ENCODE data around the gene TOX2. TPM values are rescaled to one million over a fixed set of nuclear protein-coding genes. Genes with fewer than 3 reads are reported as not detected.

TOX2 gene
- total and polyA plus RNA-seq, 2 donors: 14.5 to 75.8 TPM

DNA sequence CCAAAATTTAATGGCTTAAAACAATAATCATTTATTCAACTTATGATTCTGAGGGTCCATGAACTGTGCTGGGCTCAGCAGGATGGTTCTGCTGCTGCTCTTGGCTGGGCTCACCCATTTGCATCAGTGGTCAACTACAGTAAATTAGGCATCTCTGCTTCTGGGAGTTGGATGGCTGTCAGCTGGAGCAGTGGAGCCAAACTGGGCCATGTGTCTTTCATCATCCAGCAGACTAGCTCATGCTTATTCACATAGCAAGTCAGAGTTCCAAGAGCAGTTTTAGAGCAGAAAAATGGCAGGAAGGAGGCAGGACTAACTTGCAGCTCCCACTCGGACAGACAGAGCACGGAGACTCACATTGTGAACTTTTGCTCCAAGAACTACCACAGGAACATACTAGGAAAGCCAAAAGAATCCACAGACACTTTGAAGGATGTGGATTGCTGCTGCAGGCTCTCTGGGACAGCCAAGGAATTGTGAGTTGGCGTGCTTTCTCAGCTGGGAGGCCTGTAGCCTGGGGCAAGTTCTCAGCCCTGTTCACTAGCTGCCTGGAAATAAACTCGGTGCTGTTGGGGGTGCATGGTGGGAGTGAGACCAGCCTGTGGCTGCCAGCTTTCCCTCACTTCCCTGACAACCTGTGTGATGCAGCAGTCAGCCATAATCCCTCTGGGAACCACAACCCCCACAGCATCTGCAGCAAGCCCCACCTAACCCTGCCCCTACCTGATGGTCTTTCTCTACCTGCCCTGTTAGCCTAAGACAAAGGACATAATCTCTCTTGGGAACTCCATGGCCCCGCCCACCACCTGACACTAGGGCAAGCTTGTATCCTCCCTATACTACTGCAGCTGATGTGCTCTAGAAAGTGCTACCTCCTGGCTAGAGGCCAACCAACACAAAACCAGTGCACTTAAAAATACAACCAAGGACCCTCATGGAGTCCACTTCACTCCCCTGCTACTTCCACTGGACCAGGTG, 143.3 kb downstream of the TOX2 start:
- WGBS: 97% methylated on average over 5 of the region's 5 CpGs
- no peak overlapping the region for H3K4me3 ChIP-seq (ENCODE audit: low read length in 2 of 2)
- H3K27ac ChIP-seq (ENCODE audit: low read depth in 1 of 2, low read length in 1 of 2): no peak overlapping the region
- H3K9me3 ChIP-seq (ENCODE audit: control insufficient read depth in 2 of 2, insufficient read depth in 1 of 2, low read length in 1 of 2): peaks cover 0 to 12% of the 10 kb centered on the region in 2 donors
- H3K27me3 ChIP-seq (ENCODE audit: control insufficient read depth in 2 of 2, insufficient read depth in 1 of 2, low read length in 1 of 2): no peaks in the 10 kb centered on the region
- DNase-seq (ENCODE audit: low read depth in 6 of 9, low spot score in 9 of 9): no peak
- peaks cover 22 to 34% of the 10 kb centered on the region in 2 donors for H3K36me3 ChIP-seq (ENCODE audit: control insufficient read depth in 2 of 2, insufficient read depth in 2 of 2, low read length in 1 of 2)
- H3K4me1 ChIP-seq (ENCODE audit: control insufficient read depth in 2 of 2, insufficient read depth in 2 of 2, low read length in 2 of 2): peaks cover 0 to 6% of the 10 kb centered on the region in 2 donors

DNA sequence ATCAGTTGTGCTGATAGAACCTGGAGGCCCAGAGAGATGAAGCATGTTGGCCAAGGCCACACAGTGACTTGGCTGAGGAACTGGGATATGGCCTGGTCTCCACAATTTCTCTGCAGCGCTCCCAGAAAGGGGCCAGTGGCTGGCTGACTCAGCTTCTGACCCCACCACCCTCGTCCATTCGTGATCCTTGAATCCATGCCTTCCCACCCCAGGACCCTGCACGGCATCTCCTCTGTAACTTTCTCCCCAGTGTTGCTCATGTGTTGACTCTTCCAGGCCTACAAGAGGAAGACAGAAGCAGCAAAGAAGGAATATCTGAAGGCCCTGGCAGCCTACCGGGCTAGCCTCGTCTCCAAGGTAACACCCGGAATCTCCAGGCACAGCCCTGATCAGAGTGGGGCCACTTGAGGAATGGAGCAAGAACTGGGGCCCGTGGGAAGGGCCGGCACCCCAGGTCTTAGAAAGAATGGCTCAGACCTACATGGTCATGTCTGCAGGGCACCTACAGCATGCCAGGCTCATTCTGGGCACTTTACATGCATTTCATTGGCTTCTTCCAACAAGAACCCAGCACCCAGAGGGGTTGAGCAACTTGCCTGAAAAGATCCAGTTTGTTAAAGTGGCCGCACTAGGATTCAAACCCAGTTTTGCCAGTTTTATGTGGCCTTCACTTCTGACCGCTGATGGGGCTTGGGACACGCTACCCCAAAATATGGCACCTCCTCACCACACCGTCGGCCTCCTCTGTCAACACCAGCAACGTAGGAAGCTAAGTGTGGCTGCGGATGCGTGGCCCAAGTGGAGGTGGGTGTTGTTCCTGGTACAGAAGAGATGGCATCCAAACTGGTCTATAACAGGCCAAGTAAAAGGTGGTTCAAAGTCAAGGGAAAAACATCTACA, 150.1 kb downstream of the TOX2 start:
- no peak overlapping the region for H3K27ac ChIP-seq (ENCODE audit: low read depth in 1 of 2, low read length in 1 of 2)
- H3K36me3 ChIP-seq (ENCODE audit: control insufficient read depth in 2 of 2, insufficient read depth in 2 of 2, low read length in 1 of 2): peaks cover 11 to 15% of the 10 kb centered on the region in 2 donors
- peaks cover 30 to 39% of the 10 kb centered on the region in 2 donors for H3K4me1 ChIP-seq (ENCODE audit: control insufficient read depth in 2 of 2, insufficient read depth in 2 of 2, low read length in 2 of 2)
- H3K9me3 ChIP-seq (ENCODE audit: control insufficient read depth in 2 of 2, insufficient read depth in 1 of 2, low read length in 1 of 2): no peaks in the 10 kb centered on the region
- no peak for DNase-seq (ENCODE audit: low read depth in 6 of 9, low spot score in 9 of 9)
- WGBS: 98% methylated on average over 17 of the region's 17 CpGs
- no peak overlapping the region for H3K4me3 ChIP-seq (ENCODE audit: low read length in 2 of 2)
- no peaks in the 10 kb centered on the region for H3K27me3 ChIP-seq (ENCODE audit: control insufficient read depth in 2 of 2, insufficient read depth in 1 of 2, low read length in 1 of 2)

DNA sequence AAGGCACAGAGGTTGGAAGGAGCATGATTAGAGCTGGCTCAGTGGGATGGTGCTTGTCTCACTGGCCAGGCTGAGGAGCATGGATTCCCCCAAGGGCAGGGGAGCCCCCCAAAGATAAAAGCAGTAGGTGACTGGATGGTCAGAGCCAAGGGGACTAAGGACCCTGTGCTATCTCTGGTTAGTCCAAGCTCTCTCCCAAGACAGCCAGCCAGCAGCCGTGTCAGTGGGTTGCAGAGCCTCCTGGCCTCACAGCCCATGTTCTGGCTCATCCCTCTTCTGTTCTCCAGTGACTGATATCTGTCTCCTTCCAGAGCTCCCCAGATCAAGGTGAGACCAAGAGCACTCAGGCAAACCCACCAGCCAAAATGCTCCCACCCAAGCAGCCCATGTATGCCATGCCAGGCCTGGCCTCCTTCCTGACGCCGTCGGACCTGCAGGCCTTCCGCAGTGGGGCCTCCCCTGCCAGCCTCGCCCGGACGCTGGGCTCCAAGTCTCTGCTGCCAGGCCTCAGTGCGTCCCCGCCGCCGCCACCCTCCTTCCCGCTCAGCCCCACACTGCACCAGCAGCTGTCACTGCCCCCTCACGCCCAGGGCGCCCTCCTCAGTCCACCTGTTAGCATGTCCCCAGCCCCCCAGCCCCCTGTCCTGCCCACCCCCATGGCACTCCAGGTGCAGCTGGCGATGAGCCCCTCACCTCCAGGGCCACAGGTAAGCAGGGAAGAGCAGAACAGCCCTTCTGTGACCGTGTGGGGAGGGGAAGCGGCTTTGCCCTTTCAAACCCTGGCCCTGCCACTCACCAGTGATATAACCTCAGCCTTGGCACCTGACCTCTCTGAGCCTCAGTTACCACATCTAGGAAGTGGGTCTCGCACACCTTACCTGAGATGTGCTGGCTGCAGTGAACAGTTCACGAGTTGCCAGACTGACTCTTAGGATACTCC, 151.0 kb downstream of the TOX2 start:
- 98% methylated on average over 20 of the region's 20 CpGs for WGBS
- Histone ChIP-seq H3K36me3 (ENCODE audit: control insufficient read depth in 2 of 2, insufficient read depth in 2 of 2, low read length in 1 of 2) (peaks cover 11 to 15% of the 10 kb centered on the region in 2 donors), H3K9me3 (ENCODE audit: control insufficient read depth in 2 of 2, insufficient read depth in 1 of 2, low read length in 1 of 2) (no peaks in the 10 kb centered on the region), H3K4me1 (ENCODE audit: control insufficient read depth in 2 of 2, insufficient read depth in 2 of 2, low read length in 2 of 2) (peaks cover 32 to 48% of the 10 kb centered on the region in 2 donors), H3K27ac (ENCODE audit: low read depth in 1 of 2, low read length in 1 of 2) (peak overlapping the region in 1 of 2 donors; percentile 59), H3K27me3 (ENCODE audit: control insufficient read depth in 2 of 2, insufficient read depth in 1 of 2, low read length in 1 of 2) (no peaks in the 10 kb centered on the region), H3K4me3 (ENCODE audit: low read length in 2 of 2) (no peak overlapping the region)
- DNase-seq (ENCODE audit: low read depth in 6 of 9, low spot score in 9 of 9): no peak

DNA sequence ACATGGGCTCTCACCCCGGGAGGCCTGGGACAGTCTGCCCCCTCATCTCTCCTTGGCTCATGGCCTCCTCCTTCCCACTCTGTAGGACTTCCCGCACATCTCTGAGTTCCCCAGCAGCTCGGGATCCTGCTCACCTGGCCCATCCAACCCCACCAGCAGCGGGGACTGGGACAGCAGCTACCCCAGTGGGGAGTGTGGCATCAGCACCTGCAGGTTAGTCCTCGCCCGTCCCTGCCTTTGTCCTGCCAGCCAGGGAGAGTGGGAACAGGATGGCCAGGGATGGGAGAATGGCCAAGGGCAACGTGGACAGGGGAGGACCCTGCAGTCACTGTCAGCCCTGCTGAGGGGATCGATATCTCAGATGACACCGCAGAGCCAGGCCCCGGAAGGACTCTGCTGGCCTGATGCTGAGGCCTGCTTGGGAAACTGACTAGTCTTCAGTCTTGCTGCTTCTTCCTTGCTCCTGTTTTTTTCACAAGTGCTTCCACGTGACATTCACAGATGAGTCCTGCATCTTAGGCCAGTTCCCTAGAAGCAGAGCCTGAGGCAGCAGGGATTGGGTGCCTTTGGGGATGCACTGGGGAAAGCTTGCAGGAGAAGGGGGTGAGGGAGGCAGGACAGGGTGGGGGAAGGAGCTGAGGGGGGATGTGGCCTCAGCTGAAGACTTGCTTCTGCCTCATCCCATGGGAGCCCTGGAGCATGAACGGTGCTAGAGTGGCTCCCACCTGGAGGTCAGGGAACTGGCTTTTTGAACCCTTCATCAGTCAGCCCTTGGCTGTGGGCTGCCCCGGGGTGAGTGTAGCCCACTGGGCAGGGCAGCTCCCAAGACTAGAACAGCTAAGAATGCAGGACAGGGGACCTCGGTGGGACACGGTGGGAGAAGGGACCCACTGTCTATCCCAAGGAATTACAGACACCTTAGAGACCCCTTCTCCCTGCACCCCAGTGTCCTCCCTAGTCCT, 152.3 kb downstream of the TOX2 start:
- Histone ChIP-seq H3K4me3 (ENCODE audit: low read length in 2 of 2) (no peak overlapping the region), H3K9me3 (ENCODE audit: control insufficient read depth in 2 of 2, insufficient read depth in 1 of 2, low read length in 1 of 2) (no peaks in the 10 kb centered on the region), H3K36me3 (ENCODE audit: control insufficient read depth in 2 of 2, insufficient read depth in 2 of 2, low read length in 1 of 2) (peaks cover 11 to 15% of the 10 kb centered on the region in 2 donors), H3K4me1 (ENCODE audit: control insufficient read depth in 2 of 2, insufficient read depth in 2 of 2, low read length in 2 of 2) (peaks cover 45 to 60% of the 10 kb centered on the region in 2 donors), H3K27me3 (ENCODE audit: control insufficient read depth in 2 of 2, insufficient read depth in 1 of 2, low read length in 1 of 2) (no peaks in the 10 kb centered on the region), H3K27ac (ENCODE audit: low read depth in 1 of 2, low read length in 1 of 2) (peak overlapping the region; percentile 97 to 100)
- WGBS: 95% methylated on average over 15 of the region's 15 CpGs
- DNase-seq (ENCODE audit: low read depth in 6 of 9, low spot score in 9 of 9): no peak

DNA sequence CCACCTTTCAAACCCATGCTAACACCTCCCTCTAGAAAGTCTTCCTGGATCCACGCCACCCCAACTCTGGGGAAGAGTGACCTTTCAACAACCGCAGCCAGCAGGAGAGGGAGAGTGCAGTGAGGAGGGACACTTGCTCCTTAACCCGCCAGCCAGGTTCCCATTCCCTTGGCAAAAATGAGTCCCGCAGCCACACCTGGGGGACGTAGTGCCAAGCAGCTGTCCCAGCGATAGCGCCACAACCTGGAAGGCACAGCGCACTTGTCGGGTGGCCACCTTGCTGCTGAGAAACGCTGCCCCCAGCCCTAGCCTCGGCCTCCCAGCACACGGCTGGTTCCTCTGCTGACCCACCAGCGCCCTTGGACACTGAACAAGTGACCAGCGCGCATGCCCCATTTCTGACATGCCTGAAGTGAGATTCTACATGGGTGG, 153.0 kb downstream of the TOX2 start:
- DNase-seq (ENCODE audit: low read depth in 6 of 9, low spot score in 9 of 9): no peak
- no peaks in the 10 kb centered on the region for H3K27me3 ChIP-seq (ENCODE audit: control insufficient read depth in 2 of 2, insufficient read depth in 1 of 2, low read length in 1 of 2)
- H3K27ac ChIP-seq (ENCODE audit: low read depth in 1 of 2, low read length in 1 of 2): peak overlapping the region; percentile 97 to 100
- H3K4me3 ChIP-seq (ENCODE audit: low read length in 2 of 2): no peak overlapping the region
- H3K36me3 ChIP-seq (ENCODE audit: control insufficient read depth in 2 of 2, insufficient read depth in 2 of 2, low read length in 1 of 2): peaks cover 11 to 15% of the 10 kb centered on the region in 2 donors
- H3K9me3 ChIP-seq (ENCODE audit: control insufficient read depth in 2 of 2, insufficient read depth in 1 of 2, low read length in 1 of 2): no peaks in the 10 kb centered on the region
- H3K4me1 ChIP-seq (ENCODE audit: control insufficient read depth in 2 of 2, insufficient read depth in 2 of 2, low read length in 2 of 2): peaks cover 51 to 68% of the 10 kb centered on the region in 2 donors
- 98% methylated on average over 15 of the region's 15 CpGs for WGBS

DNA sequence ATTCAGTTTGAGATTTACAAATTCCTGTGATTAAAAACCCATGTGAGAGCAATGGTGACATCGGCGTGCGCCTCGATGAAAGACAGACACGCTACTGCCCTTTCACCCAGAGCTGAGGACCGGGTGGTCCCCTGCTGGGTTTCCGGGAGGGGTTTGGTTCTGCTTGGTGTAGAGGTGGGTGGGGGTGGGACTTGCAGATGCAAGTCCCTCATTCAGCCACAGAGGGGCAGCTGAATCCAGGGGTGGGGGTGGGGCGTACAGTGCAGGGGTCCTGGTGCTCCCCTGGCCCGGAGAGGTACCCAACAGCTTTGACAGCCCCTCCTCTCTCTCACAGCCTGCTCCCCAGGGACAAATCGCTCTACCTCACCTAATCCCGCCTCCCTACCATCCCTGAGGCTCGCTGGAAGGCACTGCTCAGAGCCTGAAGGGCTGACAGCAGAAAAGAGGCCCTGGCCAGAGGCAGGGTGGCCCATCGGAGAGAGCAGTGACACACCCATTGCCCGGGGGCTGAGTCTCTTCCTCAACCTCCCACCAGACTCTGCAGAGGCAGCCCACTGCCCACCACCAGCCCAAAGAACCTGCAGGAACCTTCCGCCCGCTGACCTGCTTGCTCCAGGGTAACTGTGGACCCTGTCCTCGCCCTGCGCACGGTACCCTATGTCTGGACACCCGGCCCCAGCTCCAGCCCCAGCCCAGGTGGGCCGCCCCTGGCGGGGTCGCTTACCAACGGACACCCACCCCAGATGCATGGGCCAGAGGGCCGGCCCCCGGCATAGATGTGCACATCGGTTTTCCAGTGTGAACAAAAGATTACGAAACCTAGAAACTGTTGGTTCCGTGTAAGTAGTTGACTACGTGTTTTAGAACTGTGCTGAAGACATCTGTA, 153.9 kb downstream of the TOX2 start:
- peak in 3 of 9 donors; percentile 40 to 59 (median 44) for DNase-seq (ENCODE audit: low read depth in 6 of 9, low spot score in 9 of 9)

More for the DNA sequence above, 153.9 kb downstream of the TOX2 start:
- Histone ChIP-seq H3K27ac (ENCODE audit: low read depth in 1 of 2, low read length in 1 of 2) (peak overlapping the region; percentile 97 to 100), H3K4me1 (ENCODE audit: control insufficient read depth in 2 of 2, insufficient read depth in 2 of 2, low read length in 2 of 2) (peaks cover 59 to 77% of the 10 kb centered on the region in 2 donors), H3K9me3 (ENCODE audit: control insufficient read depth in 2 of 2, insufficient read depth in 1 of 2, low read length in 1 of 2) (no peaks in the 10 kb centered on the region), H3K27me3 (ENCODE audit: control insufficient read depth in 2 of 2, insufficient read depth in 1 of 2, low read length in 1 of 2) (no peaks in the 10 kb centered on the region), H3K36me3 (ENCODE audit: control insufficient read depth in 2 of 2, insufficient read depth in 2 of 2, low read length in 1 of 2) (peaks cover 11 to 15% of the 10 kb centered on the region in 2 donors), H3K4me3 (ENCODE audit: low read length in 2 of 2) (peak overlapping the region; percentile 31 to 39)
- WGBS: 61% methylated on average over 30 of the region's 30 CpGs
